Measurements from ENCODE around the gene COL8A1. TPM values are rescaled to one million over a fixed set of nuclear protein-coding genes. Genes with fewer than 3 reads are reported as not detected.
A peak's percentile ranks its signal among the peaks of the same experiment; 100 is the strongest.

COL8A1 gene
- total RNA-seq, 1 donor from 2014 or later, result 123 TPM

DNA sequence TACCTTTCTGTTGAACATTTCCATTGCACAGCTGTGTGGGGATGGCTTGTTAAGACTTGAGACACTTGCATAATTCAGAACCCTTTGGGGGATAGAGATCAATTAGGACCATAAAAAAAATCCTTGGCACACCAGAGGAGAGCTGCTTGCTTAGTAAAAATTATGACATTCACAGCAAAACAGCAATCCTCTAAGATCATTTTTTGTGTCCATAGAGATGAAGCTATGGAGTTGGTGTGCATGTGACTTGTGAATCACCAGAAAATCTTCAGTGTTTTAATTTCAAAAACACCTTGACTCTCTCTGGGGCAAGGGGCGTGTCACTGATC, 7.7 kb downstream of the COL8A1 start:
- H3K36me3 ChIP-seq (ENCODE audit: insufficient read depth, low read length), result peaks cover 5% of the 10 kb centered on the region
- H3K27me3 Mint-ChIP-seq (ENCODE audit: low read depth, unreplicated experiment), result no peaks in the 10 kb centered on the region
- peaks cover 34% of the 10 kb centered on the region for H3K4me1 ChIP-seq (ENCODE audit: insufficient read depth, low read length)
- H3K27me3 ChIP-seq (ENCODE audit: insufficient read depth, low read length), result no peaks in the 10 kb centered on the region
- H3K4me3 Mint-ChIP-seq (ENCODE audit: unreplicated experiment), result no peak overlapping the region
- peak overlapping the region; percentile 66 for H3K27ac Mint-ChIP-seq (ENCODE audit: unreplicated experiment)
- FAIRE-seq, result peak; percentile 26
- H3K4me3 ChIP-seq (ENCODE audit: insufficient read depth, low read depth, low read length), result no peak overlapping the region
- H3K9me3 ChIP-seq (ENCODE audit: insufficient read depth, low read depth, low read length), result no peaks in the 10 kb centered on the region
- no peak for DNase-seq (ENCODE audit: low read depth)
- no peaks in the 10 kb centered on the region for H3K9me3 Mint-ChIP-seq (ENCODE audit: unreplicated experiment)
- H3K4me2 ChIP-seq (ENCODE audit: low read length), result peak overlapping the region; percentile 47
- H3K36me3 Mint-ChIP-seq (ENCODE audit: low read depth, unreplicated experiment), result peaks cover 5% of the 10 kb centered on the region
- peaks cover 98% of the 10 kb centered on the region for H3K79me2 ChIP-seq (ENCODE audit: insufficient read depth, low read length)
- H3K4me1 Mint-ChIP-seq (ENCODE audit: low read depth, unreplicated experiment), result peaks cover 67% of the 10 kb centered on the region
- no peak for TF ChIP-seq CTCF (IDR thresholded peaks at IDR 0.05; ENCODE audit: insufficient read depth, low read depth, low read length)
- TF ChIP-seq EZH2 (IDR thresholded peaks at IDR 0.05; ENCODE audit: insufficient read depth, low read length), result no peak
- peak overlapping the region; percentile 67 for H3K27ac ChIP-seq (ENCODE audit: low read depth, low read length)
- no peak overlapping the region for H2AFZ ChIP-seq (ENCODE audit: low read depth, low read length)
- peak overlapping the region; percentile 58 for H3K9ac ChIP-seq (ENCODE audit: low read length)
- H4K20me1 ChIP-seq (ENCODE audit: insufficient read depth, low read length), result no peaks in the 10 kb centered on the region

DNA sequence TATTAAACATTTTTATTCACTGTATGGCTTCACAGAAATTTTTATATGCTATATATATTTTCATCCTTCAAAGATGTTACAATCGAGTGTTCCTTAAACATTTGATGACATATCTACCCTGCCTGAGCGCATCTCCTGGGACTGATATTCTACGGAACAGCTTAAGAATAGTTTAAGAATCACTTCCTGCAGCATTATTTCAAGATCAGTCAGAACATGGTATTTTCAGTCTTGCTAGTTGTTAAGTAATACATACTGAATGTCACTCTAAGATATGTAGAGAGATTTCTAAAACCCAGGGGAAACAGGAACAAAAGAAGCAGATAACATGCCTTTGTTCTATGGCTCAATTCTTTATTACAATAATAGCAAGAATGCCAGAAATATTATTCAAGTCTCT, 8.7 kb downstream of the COL8A1 start:
- Mint-ChIP-seq H3K27me3 (ENCODE audit: low read depth, unreplicated experiment) (no peaks in the 10 kb centered on the region), H3K36me3 (ENCODE audit: low read depth, unreplicated experiment) (peaks cover 5% of the 10 kb centered on the region)
- H3K4me3 ChIP-seq (ENCODE audit: insufficient read depth, low read depth, low read length), result no peak overlapping the region

More for the DNA sequence above, 8.7 kb downstream of the COL8A1 start:
- H4K20me1 ChIP-seq (ENCODE audit: insufficient read depth, low read length), result no peaks in the 10 kb centered on the region
- H3K9me3 ChIP-seq (ENCODE audit: insufficient read depth, low read depth, low read length), result no peaks in the 10 kb centered on the region
- peak overlapping the region; percentile 58 for H3K9ac ChIP-seq (ENCODE audit: low read length)
- peaks cover 36% of the 10 kb centered on the region for H3K4me1 ChIP-seq (ENCODE audit: insufficient read depth, low read length)
- peaks cover 5% of the 10 kb centered on the region for H3K36me3 ChIP-seq (ENCODE audit: insufficient read depth, low read length)
- H3K27me3 ChIP-seq (ENCODE audit: insufficient read depth, low read length), result no peaks in the 10 kb centered on the region
- Mint-ChIP-seq H3K9me3 (ENCODE audit: unreplicated experiment) (no peaks in the 10 kb centered on the region), H3K27ac (ENCODE audit: unreplicated experiment) (peak overlapping the region; percentile 85), H3K4me1 (ENCODE audit: low read depth, unreplicated experiment) (peaks cover 69% of the 10 kb centered on the region), H3K4me3 (ENCODE audit: unreplicated experiment) (no peak overlapping the region)
- H3K27ac ChIP-seq (ENCODE audit: low read depth, low read length), result peak overlapping the region; percentile 67
- FAIRE-seq (peak; percentile 81), DNase-seq (ENCODE audit: low read depth) (peak; percentile 62)
- peak overlapping the region; percentile 12 for H3K4me2 ChIP-seq (ENCODE audit: low read length)
- TF ChIP-seq EZH2 (IDR thresholded peaks at IDR 0.05; ENCODE audit: insufficient read depth, low read length), result no peak
- no peak for TF ChIP-seq CTCF (IDR thresholded peaks at IDR 0.05; ENCODE audit: insufficient read depth, low read depth, low read length)
- H2AFZ ChIP-seq (ENCODE audit: low read depth, low read length), result no peak overlapping the region
- peaks cover 97% of the 10 kb centered on the region for H3K79me2 ChIP-seq (ENCODE audit: insufficient read depth, low read length)
